IMR-90 (cell line): Measurements from ENCODE around the gene CPOX. TPM values are rescaled to one million over a fixed set of nuclear protein-coding genes. Genes with fewer than 3 reads are reported as not detected.

Source experiments
- ATAC-seq: fragments of 200-7000 bp; cut with Tn5 transposase; 2 replicates; pipeline ENCODE4 v1.9.1; 2020; ENCODE audit warnings: low read depth, mild to moderate bottlenecking, moderate library complexity
- BruUV-seq: library from RNA; stranded (reverse); fragments of 400-500 nt; replicated peaks from 2 replicates; lab custom pipeline; 2021; lab: Mats Ljungman, UMichigan
- CTCF ChIA-PET: fragments of 300-600 bp; formaldehyde crosslinking; extraction: SDS; loops from one replicate; lab custom pipeline; 2021; ENCODE audit warnings: antibody characterized with exemption; lab: Yijun Ruan, JAX
- POLR2A ChIA-PET: fragments of 300-600 bp; sonication (Branson Sonifier 250); formaldehyde crosslinking; loops from one replicate; lab custom pipeline; 2022; ENCODE audit warnings: antibody characterized with exemption; ENCODE audit not compliant: unreplicated experiment; lab: Charles Lee
- DNase-seq: peaks from one replicate; pipeline ENCODE4 v3.0.0; 2013
- H2AFZ ChIP-seq: replicated peaks from 2 replicates; pipeline ENCODE3; 2013; ENCODE audit warnings: low read length, mild to moderate bottlenecking; ENCODE audit not compliant: poor library complexity
- H2AK5ac ChIP-seq: 2 replicates; pipeline ENCODE4 v1.6.1; 2013; ENCODE audit warnings: low read depth, low read length, inconsistent platforms
- H2AK9ac ChIP-seq: replicated peaks from 2 replicates; pipeline ENCODE3; 2013; ENCODE audit warnings: mild to moderate bottlenecking, low read depth, low read length, moderate library complexity; ENCODE audit not compliant: poor library complexity
- H2BK120ac ChIP-seq: 2 replicates; pipeline ENCODE4 v1.6.1; 2013; ENCODE audit warnings: low read depth, low read length, inconsistent platforms
- H2BK15ac ChIP-seq: 3 replicates; pipeline ENCODE4 v1.6.1; 2013; ENCODE audit warnings: low read depth, low read length, inconsistent platforms
- H2BK20ac ChIP-seq: 2 replicates; pipeline ENCODE4 v1.6.1; 2013; ENCODE audit warnings: low read depth, mild to moderate bottlenecking, inconsistent platforms, low read length, moderate library complexity
- H2BK5ac ChIP-seq: 2 replicates; pipeline ENCODE4 v1.6.1; 2013; ENCODE audit warnings: mild to moderate bottlenecking, low read depth, low read length, inconsistent platforms; ENCODE audit not compliant: poor library complexity, severe bottlenecking
- H3K14ac ChIP-seq: replicated peaks from 2 replicates; pipeline ENCODE4 v1.6.1; 2013; ENCODE audit warnings: low read depth, low read length, inconsistent platforms
- H3K18ac ChIP-seq: 2 replicates; pipeline ENCODE4 v1.6.1; 2013; ENCODE audit warnings: low read depth, low read length, control low read depth
- H3K23ac ChIP-seq: 2 replicates; pipeline ENCODE4 v1.6.1; 2013; ENCODE audit warnings: low read depth, low read length, inconsistent platforms
- H3K27ac ChIP-seq: 2 replicates; pipeline ENCODE4 v1.5.1; 2013; ENCODE audit warnings: mild to moderate bottlenecking, control low read depth, low read length; ENCODE audit not compliant: insufficient read depth
- H3K27me3 ChIP-seq: 2 replicates; pipeline ENCODE4 v1.6.1; 2013; ENCODE audit warnings: low read length; ENCODE audit not compliant: control insufficient read depth, insufficient read depth
- H3K36me3 ChIP-seq: 2 replicates; pipeline ENCODE4 v1.6.1; 2013; ENCODE audit warnings: low read length, mixed read lengths; ENCODE audit not compliant: control insufficient read depth, insufficient read depth
- H3K4ac ChIP-seq: 2 replicates; pipeline ENCODE4 v1.6.1; 2013; ENCODE audit warnings: low read depth, low read length, inconsistent platforms
- H3K4me1 ChIP-seq: 2 replicates; pipeline ENCODE4 v1.6.1; 2013; ENCODE audit warnings: low read length, mixed read lengths; ENCODE audit not compliant: control insufficient read depth, insufficient read depth
- H3K4me2 ChIP-seq: 2 replicates; pipeline ENCODE4 v1.6.1; 2013; ENCODE audit warnings: low read depth, mild to moderate bottlenecking, control low read depth, low read length, moderate library complexity
- H3K4me3 ChIP-seq: 2 replicates; pipeline ENCODE4 v1.5.1; 2013; ENCODE audit warnings: low read depth, mild to moderate bottlenecking, control low read depth, low read length, moderate library complexity; ENCODE audit not compliant: insufficient read depth
- H3K56ac ChIP-seq: 2 replicates; pipeline ENCODE4 v1.6.1; 2013; ENCODE audit warnings: low read length, inconsistent platforms; ENCODE audit not compliant: insufficient read depth; ENCODE audit errors: extremely low read depth
- H3K79me1 ChIP-seq, 2 experiments: 2 replicates each; pipeline ENCODE4 v1.6.1; 2013; ENCODE audit warnings: low read length in 2 of 2, inconsistent platforms in 1 of 2, low read depth in 1 of 2
- H3K9ac ChIP-seq: 2 replicates; pipeline ENCODE4 v1.6.1; 2013; ENCODE audit warnings: low read depth, low read length, control low read depth
- H3K9me1 ChIP-seq: 2 replicates; pipeline ENCODE4 v1.6.1; 2013; ENCODE audit warnings: low read length, inconsistent platforms; ENCODE audit not compliant: insufficient read depth
- H3K9me3 ChIP-seq: 2 replicates; pipeline ENCODE4 v1.6.1; 2013; ENCODE audit warnings: low read length; ENCODE audit not compliant: control insufficient read depth, insufficient read depth
- H4K20me1 ChIP-seq: 2 replicates; pipeline ENCODE4 v1.6.1; 2013; ENCODE audit warnings: low read length, inconsistent platforms; ENCODE audit not compliant: insufficient read depth
- H4K5ac ChIP-seq: 2 replicates; pipeline ENCODE4 v1.6.1; 2013; ENCODE audit warnings: mild to moderate bottlenecking, low read depth, low read length, control low read depth
- H4K8ac ChIP-seq, 2 experiments: 2 replicates each; pipeline ENCODE4 v1.6.1; 2013; ENCODE audit warnings: low read depth in 2 of 2, low read length in 2 of 2, control low read depth in 1 of 2, inconsistent platforms in 1 of 2
- H4K91ac ChIP-seq: 2 replicates; pipeline ENCODE4 v1.6.1; 2013; ENCODE audit warnings: low read depth, low read length, inconsistent platforms; ENCODE audit not compliant: insufficient read depth
- FOS ChIP-seq: fragments of 150-350 bp; IDR thresholded peaks from 2 replicates; pipeline ENCODE4 v1.6.1; 2016; ENCODE audit warnings: low read depth, low read length
- WGBS, 2 experiments: methylation state at CpG; one replicate each; pipeline versions ENCODE4 v1.1.5 to v1.1.7; 2013; ENCODE audit warnings: missing lambda C conversion rate in 2 of 2; ENCODE audit not compliant: insufficient read length in 1 of 2; ENCODE audit errors: extremely low coverage in 2 of 2; 5-methylcytosine and 5-hydroxymethylcytosine counted together
- dilution Hi-C: fragments of 300-500 bp; cut with HindIII; formaldehyde crosslinking; loops from one replicate; pipeline ENCODE4 v1.14.3; 2018; ENCODE audit warnings: low sequenced_read_pairs; ENCODE audit not compliant: unreplicated experiment
- in situ Hi-C: fragments of 300-500 bp; cut with MboI; formaldehyde crosslinking; loops from 3 replicates; pipeline ENCODE4 v1.14.3; 2019; ENCODE audit warnings: low sequenced_read_pairs, inconsistent platforms, mixed read lengths
- intact Hi-C: fragments of 100-400 bp; cut with micrococcal nuclease; formaldehyde crosslinking; loops from 2 replicates; pipeline ENCODE4 v1.10.0; 2022
- polyA plus RNA-seq, 3 experiments: library from polyadenylated mRNA; depleted of rRNA; stranded (reverse); fragments of >200 nt; gene quantifications; 2 replicates each; pipeline ENCODE4 v1.2.3, GENCODE V29; 2012; ENCODE audit warnings: low replicate concordance in 1 of 3
- total RNA-seq: library from RNA; depleted of rRNA; stranded (reverse); fragments of >200 nt; gene quantifications from 2 replicates; pipeline ENCODE4 v1.2.3, GENCODE V29; 2012

CPOX gene
- total and polyA plus RNA-seq, 2 of the 4 experiments (the other 2 are of a cell fraction), result 14.5 to 19.4 TPM

DNA sequence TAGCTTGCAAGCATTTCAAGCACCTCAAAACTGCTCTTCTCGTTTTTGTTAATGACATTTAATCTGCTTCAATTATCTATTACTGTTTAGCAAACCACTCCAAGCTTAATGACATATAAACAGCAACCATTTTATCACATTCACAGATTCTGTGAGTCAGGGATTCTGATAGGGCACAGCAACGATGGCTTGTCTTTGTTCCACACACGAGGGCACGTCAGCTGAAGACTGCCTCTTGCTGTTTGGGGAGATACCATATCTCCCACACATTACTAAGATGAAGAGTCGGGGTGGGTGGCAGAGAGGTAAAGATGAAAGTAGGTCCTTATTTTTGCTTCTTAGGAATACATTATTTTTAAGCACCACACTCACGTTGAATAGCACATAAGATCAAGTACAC, 19.3 kb downstream of the CPOX start:
- no peaks in the 10 kb centered on the region for H3K9me3 ChIP-seq
- ChIA-PET POLR2A (no interaction called here), CTCF (interaction anchor here (0.9 to 1.1 kb wide), 2 partner anchors 33 to 248 kb away, joined by 3 read pairs; no protein-coding TSS in a partner anchor)
- H3K27me3 ChIP-seq, result no peaks in the 10 kb centered on the region
- H3K36me3 ChIP-seq, result peaks cover 2% of the 10 kb centered on the region; the same call in 1 of the 2 replicates
- no peak overlapping the region for H3K9ac ChIP-seq
- H3K56ac ChIP-seq, result no peak overlapping the region
- no peak for DNase-seq
- H3K4me1 ChIP-seq, result peaks cover 2% of the 10 kb centered on the region; the same call in 1 of the 2 replicates
- H2AK9ac ChIP-seq, result no peak overlapping the region
- H2BK20ac ChIP-seq, result no peak overlapping the region
- H3K27ac ChIP-seq, result no peak overlapping the region
- no peak overlapping the region; the same call in 1 of the 2 replicates for H2AK5ac ChIP-seq
- H4K5ac ChIP-seq, result no peak overlapping the region
- WGBS, 2 experiments, result no CpG with 5 or more reads among the region's 6 CpGs
- no peak overlapping the region for H3K14ac ChIP-seq
- H4K91ac ChIP-seq, result no peak overlapping the region
- no peak for ATAC-seq
- TF ChIP-seq FOS, result no peak
- no peak overlapping the region for H3K4me2 ChIP-seq
- H3K18ac ChIP-seq, result no peak overlapping the region
- no peak overlapping the region for H2BK5ac ChIP-seq
- BruUV-seq, result no TSS peak
- H3K4me3 ChIP-seq, result no peak overlapping the region
- dilution Hi-C loops (no loop called here), in situ Hi-C loops (loop anchor here (10.0 to 25.0 kb wide), 2 partner anchors 237 to 539 kb away; partner anchors contain the start of gene GABRR3), intact Hi-C loops (loop anchor here (5.0 kb wide), 1 partner anchor 537 kb away; the partner anchor contains the start of gene GABRR3)
- H4K8ac ChIP-seq, result no peak overlapping the region
- no peak overlapping the region for H2BK15ac ChIP-seq
- H4K20me1 ChIP-seq, result no peaks in the 10 kb centered on the region
- no peak overlapping the region for H3K4ac ChIP-seq
- H2BK120ac ChIP-seq, result no peak overlapping the region
- H3K9me1 ChIP-seq, result no peaks in the 10 kb centered on the region
- H3K79me1 ChIP-seq, result no peaks in the 10 kb centered on the region
- H2AFZ ChIP-seq, result no peak overlapping the region
- H3K23ac ChIP-seq, result no peak overlapping the region
